ENCODE measurements around the gene CAPN12. TPM values are rescaled to one million over a fixed set of nuclear protein-coding genes. Genes with fewer than 3 reads are reported as not detected.

Gene CAPN12
- total and polyA plus RNA-seq, 2 of the 4 experiments (the other 2 are of a cell fraction) = 0.18 to 0.97 TPM

DNA sequence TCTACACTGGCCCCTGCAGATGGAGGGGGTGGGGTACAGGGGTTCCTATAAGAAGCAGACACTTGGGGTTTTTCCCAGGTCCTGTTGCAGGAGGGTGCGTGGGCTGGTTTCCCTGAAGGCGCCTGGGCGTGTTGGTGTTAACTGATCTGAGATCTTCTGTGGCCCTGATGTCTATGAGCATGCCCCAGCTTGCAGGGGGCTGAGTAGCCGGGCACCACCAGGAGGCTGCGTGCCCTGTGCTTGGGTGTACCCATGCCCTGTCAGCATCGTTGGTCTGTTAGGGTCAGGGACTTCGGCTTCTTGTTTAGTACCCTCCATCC is 45.3 kb downstream of the CAPN12 start:
- Histone ChIP-seq H2AK5ac (ENCODE audit: low read depth, low read length) (no peak overlapping the region), H4K5ac (ENCODE audit: low read depth, low read length) (0 out of 2 replicates have a peak overlapping the region, but pooled peaks have one; percentile 4), H2BK5ac (ENCODE audit: low read depth, low read length, poor library complexity, severe bottlenecking) (no peak overlapping the region), H3K4me1 (ENCODE audit: control insufficient read depth, insufficient read depth, low read length) (peaks cover 14% of the 10 kb centered on the region), H4K20me1 (ENCODE audit: insufficient read depth, low read length) (peaks cover 87% of the 10 kb centered on the region), H3K14ac (replicated peaks; ENCODE audit: low read depth, low read length) (no peak overlapping the region), H3K4ac (ENCODE audit: low read depth, low read length) (peak overlapping the region; percentile 19; the same call in 1 of the 2 replicates), H3K23ac (ENCODE audit: low read depth, low read length) (no peak overlapping the region), H4K8ac (ENCODE audit: low read depth in 2 of 2, low read length in 2 of 2) (no peak overlapping the region), H3K4me3 (ENCODE audit: insufficient read depth, low read depth, low read length) (no peak overlapping the region), H3K27me3 (ENCODE audit: control insufficient read depth, insufficient read depth, low read length) (no peaks in the 10 kb centered on the region), H2BK120ac (ENCODE audit: low read depth, low read length) (no peak overlapping the region), H3K9me1 (ENCODE audit: insufficient read depth, low read length) (peaks cover 35% of the 10 kb centered on the region), H2AFZ (replicated peaks; ENCODE audit: low read length, poor library complexity) (no peak overlapping the region), H2BK20ac (ENCODE audit: low read depth, low read length) (no peak overlapping the region), H3K4me2 (ENCODE audit: low read depth, low read length) (no peak overlapping the region), H4K91ac (ENCODE audit: insufficient read depth, low read depth, low read length) (no peak overlapping the region), H3K79me1 (ENCODE audit: low read depth in 1 of 2, low read length in 2 of 2) (peaks cover 0 to 95% of the 10 kb centered on the region in 2 experiments; a peak in 3 of 4 replicates), H3K9ac (ENCODE audit: low read depth, low read length) (no peak overlapping the region), H3K9me3 (ENCODE audit: control insufficient read depth, insufficient read depth, low read length) (no peaks in the 10 kb centered on the region), H2BK15ac (ENCODE audit: low read depth, low read length) (no peak overlapping the region), H3K56ac (ENCODE audit: extremely low read depth, insufficient read depth, low read length) (no peak overlapping the region), H3K18ac (ENCODE audit: low read depth, low read length) (no peak overlapping the region), H3K36me3 (ENCODE audit: control insufficient read depth, insufficient read depth, low read length) (peaks cover 51% of the 10 kb centered on the region), H3K27ac (ENCODE audit: insufficient read depth, low read length) (peak overlapping the region; percentile 15; the same call in 1 of the 2 replicates), H2AK9ac (replicated peaks; ENCODE audit: low read depth, low read length, poor library complexity) (no peak overlapping the region)
- 98% methylated on average over 6 of the region's 7 CpGs; no CpG with 5 or more reads in 1 of the 2 experiments for WGBS, 2 experiments (ENCODE audit: extremely low coverage in 2 of 2, insufficient read length in 1 of 2)
- ATAC-seq (ENCODE audit: low read depth) (no peak), DNase-seq (no peak)
- TF ChIP-seq, protein P1, sequence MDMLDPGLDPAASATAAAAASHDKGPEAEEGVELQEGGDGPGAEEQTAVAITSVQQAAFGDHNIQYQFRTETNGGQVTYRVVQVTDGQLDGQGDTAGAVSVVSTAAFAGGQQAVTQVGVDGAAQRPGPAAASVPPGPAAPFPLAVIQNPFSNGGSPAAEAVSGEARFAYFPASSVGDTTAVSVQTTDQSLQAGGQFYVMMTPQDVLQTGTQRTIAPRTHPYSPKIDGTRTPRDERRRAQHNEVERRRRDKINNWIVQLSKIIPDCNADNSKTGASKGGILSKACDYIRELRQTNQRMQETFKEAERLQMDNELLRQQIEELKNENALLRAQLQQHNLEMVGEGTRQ (IDR thresholded peaks at IDR 0.05; ENCODE audit: low read depth, low read length) = no peak
- no peak for TF ChIP-seq CHD1 (IDR thresholded peaks at IDR 0.05; ENCODE audit: low read depth, low read length)
- no peak for TF ChIP-seq MAFK (IDR thresholded peaks at IDR 0.05; ENCODE audit: low read depth, low read length)
- TF ChIP-seq FOS (IDR thresholded peaks at IDR 0.05; ENCODE audit: low read depth, low read length) = no peak
- no peak for TF ChIP-seq RCOR1 (IDR thresholded peaks at IDR 0.05; ENCODE audit: insufficient replicate concordance, low read length)
- no peak for TF ChIP-seq BHLHE40 (IDR thresholded peaks at IDR 0.05; ENCODE audit: low read depth, low read length)
- POLR2A ChIA-PET (ENCODE audit: unreplicated experiment) = no interaction called here
- intact Hi-C loops (cut with micrococcal nuclease) = no loop called here
- in situ Hi-C loops (cut with MboI; ENCODE audit: low sequenced_read_pairs) = no loop called here
- no TSS peak for BruUV-seq (replicated peaks)
- dilution Hi-C loops (cut with HindIII; ENCODE audit: low sequenced_read_pairs, unreplicated experiment) = no loop called here
- CTCF ChIA-PET = no interaction called here

Measured in IMR-90 (cell line).